HepG2 (cell line): Measurements from ENCODE around the gene FN1. TPM values are rescaled to one million over a fixed set of nuclear protein-coding genes. Genes with fewer than 3 reads are reported as not detected.
A peak's percentile ranks its signal among the peaks of the same experiment; 100 is the strongest.

Experiments used
- ATAC-seq: fragments of 200-7000 bp; cut with Tn5 transposase; 3 replicates; pipeline ENCODE4 v1.9.1; 2020; ENCODE audit warnings: mild to moderate bottlenecking, moderate library complexity
- BruUV-seq: library from RNA; stranded (reverse); fragments of 400-500 nt; replicated peaks from 2 replicates; lab custom pipeline; 2021; lab: Mats Ljungman, UMichigan
- CTCF ChIA-PET: fragments of 300-600 bp; formaldehyde crosslinking; extraction: SDS; loops from one replicate; lab custom pipeline; 2021; ENCODE audit warnings: low total read pairs, inconsistent platforms, low intra/inter-chr PET ratio; lab: Yijun Ruan, JAX
- POLR2A ChIA-PET: fragments of 350-600 bp; sonication (Branson Sonifier 250); formaldehyde crosslinking; loops from one replicate; lab custom pipeline; 2020; ENCODE audit warnings: antibody characterized with exemption, inconsistent platforms; lab: Yijun Ruan, JAX
- DNase-seq: peaks from one replicate; pipeline ENCODE4 v3.0.0-alpha.2; 2015; ENCODE audit warnings: low spot score
- FAIRE-seq: peaks from 3 replicates; lab custom pipeline; 2011; peaks lifted over from hg19 to GRCh38; lab: Jason Lieb, UNC
- H2AFZ ChIP-seq: one replicate; pipeline ENCODE4 v1.6.1; 2011; ENCODE audit warnings: low read length, inconsistent platforms
- H3K27ac ChIP-seq: fragments of 300-600 bp; 3 replicates; pipeline ENCODE4 v1.8.0; 2011; ENCODE audit warnings: mixed run types, mild to moderate bottlenecking, mixed read lengths, low read length, inconsistent platforms; ENCODE audit not compliant: insufficient read depth; ENCODE audit errors: extremely low read length
- H3K27me3 ChIP-seq, 2 experiments: fragments of 200-600 bp in 1 of 2; 2 replicates in 1 of 2; 3 replicates in 1 of 2; pipeline versions ENCODE4 v1.6.0 to v1.8.0; 2011; ENCODE audit warnings: low read length in 2 of 2, mild to moderate bottlenecking in 2 of 2, moderate library complexity in 2 of 2, inconsistent platforms in 1 of 2; ENCODE audit not compliant: insufficient read depth in 2 of 2, control insufficient read depth in 1 of 2
- H3K36me3 ChIP-seq, 2 experiments: fragments of 200-600 bp in 1 of 2; replicated peaks in 1 of 2; 2 replicates in 1 of 2; 3 replicates in 1 of 2; pipeline versions ENCODE4 v1.5.1 to v1.8.0; 2011; ENCODE audit warnings: low read length in 2 of 2, inconsistent platforms in 1 of 2; ENCODE audit not compliant: insufficient read depth in 2 of 2, control insufficient read depth in 1 of 2
- H3K4me1 ChIP-seq: 2 replicates; pipeline ENCODE4 v1.5.1; 2012; ENCODE audit warnings: low read length, inconsistent platforms; ENCODE audit not compliant: insufficient read depth
- H3K4me2 ChIP-seq: 2 replicates; pipeline ENCODE4 v1.6.0; 2011; ENCODE audit warnings: low read depth, low read length, inconsistent platforms
- H3K4me3 ChIP-seq, 3 experiments: fragments of 200-600 bp in 1 of 3; sonication (generic), shearing (Covaris generic) in 1 of 3; replicated peaks in 1 of 3; 2 replicates each; pipeline ENCODE4 v1.5.1; 2011 to 2016; ENCODE audit warnings: low read length in 3 of 3, inconsistent platforms in 2 of 3, low read depth in 2 of 3, mild to moderate bottlenecking in 2 of 3, control low read depth in 1 of 3, mixed read lengths in 1 of 3; ENCODE audit not compliant: insufficient read depth in 1 of 3
- H3K79me2 ChIP-seq: one replicate; pipeline ENCODE4 v1.6.1; 2011; ENCODE audit warnings: low read length, inconsistent platforms; ENCODE audit not compliant: insufficient read depth
- H3K9ac ChIP-seq: 2 replicates; pipeline ENCODE4 v1.6.0; 2011; ENCODE audit warnings: mild to moderate bottlenecking, low read depth, low read length, inconsistent platforms; ENCODE audit not compliant: insufficient read depth
- H3K9me3 ChIP-seq: 2 replicates; pipeline ENCODE4 v1.5.1; 2012; ENCODE audit warnings: mild to moderate bottlenecking, low read length
- H4K20me1 ChIP-seq: 2 replicates; pipeline ENCODE4 v1.6.0; 2011; ENCODE audit warnings: inconsistent platforms, mild to moderate bottlenecking, low read length, moderate library complexity; ENCODE audit not compliant: insufficient read depth
- SOX13 ChIP-seq, 3 experiments: fragments of 450-650 bp in 1 of 3; sonication (generic) in 1 of 3; formaldehyde crosslinking in 1 of 3; IDR thresholded peaks in 2 of 3; conservative IDR thresholded peaks in 1 of 3; 2 replicates each; pipeline versions ENCODE4 v1.5.0 to v1.6.1; 2016 to 2020; ENCODE audit warnings: antibody characterized with exemption in 1 of 3, mild to moderate bottlenecking in 1 of 3, missing compliant biosample characterization in 1 of 3, missing genetic modification reagents in 1 of 3, moderate library complexity in 1 of 3
- TFAP4 ChIP-seq: sonication (generic); IDR thresholded peaks from 2 replicates; pipeline ENCODE4 v1.6.1; 2016; ENCODE audit warnings: low read depth, borderline replicate concordance
- ZNF652 ChIP-seq: IDR thresholded peaks from 2 replicates; pipeline ENCODE4 v1.6.1; 2016; ENCODE audit warnings: low read depth, borderline replicate concordance
- ZNF710 ChIP-seq: sonication (generic); formaldehyde crosslinking; IDR thresholded peaks from 2 replicates; pipeline ENCODE4 v1.5.0; 2020; ENCODE audit warnings: mild to moderate bottlenecking, missing genetic modification reagents, borderline replicate concordance
- WGBS: methylation state at CpG from one replicate; pipeline ENCODE4 v1.1.6; 2017; ENCODE audit warnings: low lambda C conversion rate; 5-methylcytosine and 5-hydroxymethylcytosine counted together
- in situ Hi-C: cut with HindIII; loops from 2 replicates; pipeline ENCODE4 v1.10.0; 2017; ENCODE audit warnings: low pct_unique_long_range_greater_than_20kb; ENCODE audit not compliant: extremely low pct_ligation_motif_present
- intact Hi-C: fragments of 100-400 bp; cut with micrococcal nuclease; formaldehyde crosslinking; loops from one replicate; pipeline ENCODE4 v1.10.0; 2022; ENCODE audit not compliant: unreplicated experiment
- polyA plus RNA-seq, 8 experiments: library from polyadenylated mRNA; depleted of rRNA in 3 of 8; stranded (reverse) in 7 of 8; unstranded in 1 of 8; fragments of >200 nt; fragmentation: Illumina TruSeq in 4 of 8; extraction: Trizol in 4 of 8; gene quantifications; 2 replicates each; pipeline versions ENCODE4 v1.2.1 to v1.2.3, GENCODE V29; 2011 to 2016; ENCODE audit warnings: low read depth in 4 of 8, missing spikeins in 1 of 8, mixed read lengths in 1 of 8; ENCODE audit not compliant: insufficient read depth in 1 of 8
- total RNA-seq, 5 experiments: library from RNA; depleted of rRNA; stranded (reverse); fragments of >200 nt; fragmentation: Illumina TruSeq; extraction: Trizol; gene quantifications; 2 replicates each; pipeline ENCODE4 v1.2.3, GENCODE V29; 2016; ENCODE audit warnings: low read depth in 1 of 5
- TF ChIP-seq, protein P1 (sequence below): sonication (generic); formaldehyde crosslinking; IDR thresholded peaks from 2 replicates; pipeline ENCODE4 v1.4.0; 2020; ENCODE audit warnings: mild to moderate bottlenecking, missing genetic modification reagents

The FN1 gene
- total and polyA plus RNA-seq, 2 of the 13 experiments (the other 11 are each of a cell fraction or from before 2014, with no cell fraction given), result 1,847 to 6,471 TPM

DNA sequence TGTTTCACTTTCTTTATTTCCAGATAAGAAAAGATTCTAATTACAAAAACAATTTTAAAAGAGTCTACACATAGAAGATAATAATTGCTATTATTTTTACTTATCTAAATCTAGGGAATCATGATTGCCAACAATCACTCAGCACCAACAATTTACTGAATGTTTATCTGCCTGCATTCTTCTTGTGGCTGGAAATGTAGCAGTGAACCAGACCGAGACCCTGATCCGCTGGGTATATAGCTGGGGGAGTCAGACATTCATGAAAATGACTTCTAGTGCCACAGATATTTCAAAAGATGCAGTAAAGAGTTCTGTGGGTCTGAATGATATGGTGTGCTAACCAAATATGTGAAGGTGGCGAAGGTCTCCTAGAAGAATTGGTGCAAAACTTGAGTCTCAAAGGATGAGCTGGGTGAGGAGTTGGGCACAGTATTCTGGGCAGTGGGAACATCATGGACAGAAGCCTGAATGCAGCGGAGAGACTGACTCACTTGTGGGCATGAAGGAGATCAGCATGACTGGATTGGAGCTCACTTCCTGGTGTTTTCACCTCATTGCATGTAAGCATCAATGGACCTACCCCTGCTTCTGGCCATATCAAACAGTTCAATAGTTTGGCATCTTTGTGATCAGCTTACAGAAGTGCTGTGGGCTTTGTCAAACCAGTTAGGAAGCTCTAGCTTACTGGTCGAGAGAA, 26.1 kb upstream of the FN1 start:
- no TSS peak for BruUV-seq
- Histone ChIP-seq H3K4me3 (no peak overlapping the region), H3K4me2 (no peak overlapping the region), H4K20me1 (no peaks in the 10 kb centered on the region), H2AFZ (peak overlapping the region; percentile 24), H3K4me1 (peaks cover 18% of the 10 kb centered on the region), H3K9ac (no peak overlapping the region), H3K27ac (no peak overlapping the region), H3K36me3 (no peaks in the 10 kb centered on the region), H3K9me3 (no peaks in the 10 kb centered on the region), H3K79me2 (no peaks in the 10 kb centered on the region), H3K27me3 (no peaks in the 10 kb centered on the region)
- DNase-seq, result no peak
- intact Hi-C loops (no loop called here), in situ Hi-C loops (no loop called here)
- CTCF ChIA-PET, result no interaction called here
- TF ChIP-seq, protein P1, sequence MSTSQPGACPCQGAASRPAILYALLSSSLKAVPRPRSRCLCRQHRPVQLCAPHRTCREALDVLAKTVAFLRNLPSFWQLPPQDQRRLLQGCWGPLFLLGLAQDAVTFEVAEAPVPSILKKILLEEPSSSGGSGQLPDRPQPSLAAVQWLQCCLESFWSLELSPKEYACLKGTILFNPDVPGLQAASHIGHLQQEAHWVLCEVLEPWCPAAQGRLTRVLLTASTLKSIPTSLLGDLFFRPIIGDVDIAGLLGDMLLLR (CRISPR knock-in tag), result 0 out of 2 replicates have a peak, but pooled peaks have one; percentile 27
- TF ChIP-seq TFAP4 (no peak), SOX13 (IDR thresholded peaks at IDR 0.05) (no peak), SOX13 (CRISPR knock-in tag; conservative IDR thresholded peaks at IDR 0.05 in 1 of 2, IDR thresholded peaks at IDR 0.05 in 1 of 2) (no peak), ZNF710 (CRISPR knock-in tag) (no peak), ZNF652 (CRISPR knock-in tag) (no peak)
- WGBS, result 89% methylated on average over 5 of the region's 5 CpGs
- no peak for FAIRE-seq
- no peak for ATAC-seq
- POLR2A ChIA-PET, result no interaction called here
